Activated CD4-positive, CD25-positive, alpha-beta regulatory T cell treated with anti-CD3 and anti-CD28 coated beads, Interleukin-2, amount 50 U/mL, for 72 hours (primary cell): ENCODE data around the gene SYNCRIP.
A peak's percentile ranks its signal among the peaks of the same experiment; 100 is the strongest.
"Not testable (repeated sequence)": the region's sequence is repeated elsewhere in the genome, so short reads cannot be mapped to it uniquely, and the experiment has no call there.

ENCODE experiments used
- DNase-seq: peaks from one replicate; pipeline ENCODE4 v3.0.0; 2021

SYNCRIP gene

GRCh38 chr6:85593438-85594196, 49.1 kb downstream of the SYNCRIP start, which contains the start of gene SNX14:
Gene SNX14 (minus strand): TSS chr6:85593858. CDS start chr6:85593718, 140 bp downstream.
- peak; percentile 84 for DNase-seq

DNA sequence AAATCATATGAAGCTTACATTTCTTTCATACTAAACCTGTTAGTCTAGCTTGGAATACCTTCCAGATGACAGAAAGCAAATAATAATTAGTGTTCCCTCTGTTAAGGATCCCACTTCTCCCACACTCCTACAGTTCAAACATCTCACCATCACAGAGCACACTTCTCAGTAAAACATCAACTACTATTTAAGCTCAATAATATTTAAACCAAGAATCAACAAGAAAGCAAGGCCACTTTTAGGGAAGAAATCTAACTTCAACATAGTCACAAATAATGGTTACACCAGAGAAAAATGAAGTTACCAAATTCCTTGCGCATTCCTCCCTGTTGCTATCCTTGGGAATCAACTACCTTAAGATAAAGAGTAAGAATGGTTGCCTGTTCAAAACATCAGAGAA, 50.7 kb downstream of the SYNCRIP start:
- no peak for DNase-seq

- DNase-seq: no peak
These were observed 51.5 kb downstream of the SYNCRIP start for GRCh38 chr6:85591207-85591606.

DNA sequence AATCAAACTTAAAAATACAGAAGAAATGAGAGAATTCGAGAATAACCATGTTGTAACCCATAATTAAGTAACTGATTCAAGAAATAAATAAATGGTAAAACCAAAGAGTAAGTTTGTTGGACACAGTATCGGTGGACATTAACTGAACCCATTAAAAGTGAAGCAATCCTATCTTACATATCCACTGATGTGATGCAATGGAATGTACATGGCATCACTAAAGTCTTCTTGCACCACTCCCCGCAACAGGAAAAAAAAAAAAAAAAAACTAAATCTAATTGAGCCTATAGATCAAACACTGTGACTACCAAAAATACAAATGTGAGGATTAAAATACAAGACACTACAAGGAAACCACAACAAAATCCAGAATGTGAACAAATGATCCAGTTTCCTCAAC, 56.9 kb downstream of the SYNCRIP start:
- no peak for DNase-seq

DNA sequence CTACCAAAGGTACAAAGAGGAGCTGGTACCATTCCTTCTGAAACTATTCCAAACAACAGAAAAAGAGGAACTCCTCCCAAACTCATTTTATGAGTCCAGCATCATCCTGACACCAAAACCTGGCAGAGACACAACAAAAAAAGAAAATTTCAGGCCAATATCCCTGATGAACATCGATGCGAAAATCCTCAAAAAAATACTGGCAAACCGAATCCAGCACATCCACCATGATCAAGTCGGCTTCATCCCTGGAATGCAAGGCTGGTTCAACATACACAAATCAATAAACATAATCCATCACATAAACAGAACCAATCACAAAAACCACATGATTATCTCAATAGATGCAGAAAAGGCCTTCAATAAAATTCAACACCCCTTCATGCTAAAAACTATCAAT, 59.9 kb downstream of the SYNCRIP start:
- DNase-seq: not testable (repeated sequence)

- no peak for DNase-seq
These were observed 61.1 kb downstream of the SYNCRIP start for GRCh38 chr6:85581572-85581971.

DNA sequence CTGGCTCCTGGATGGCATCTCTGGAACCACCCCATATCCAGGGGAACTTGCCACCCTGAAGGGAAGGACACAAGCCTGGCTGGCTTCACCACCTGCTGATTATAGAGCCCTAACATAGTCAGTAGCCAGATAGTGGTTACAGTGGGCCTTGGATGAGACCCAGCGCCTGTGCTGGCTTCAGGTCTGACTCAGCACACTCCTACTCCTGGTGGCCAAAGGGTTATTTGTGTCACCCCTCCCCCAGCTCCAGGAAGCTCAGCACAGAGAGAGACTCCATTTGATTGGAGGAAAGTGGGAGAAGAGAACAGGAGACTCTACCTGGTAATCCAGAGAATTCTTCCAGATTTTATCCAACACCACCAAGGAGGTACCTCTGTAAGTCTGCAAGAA, 61.8 kb downstream of the SYNCRIP start:
- DNase-seq: no peak

GRCh38 chr6:85580118-85580877, 62.4 kb downstream of the SYNCRIP start:
- no peak for DNase-seq

DNA sequence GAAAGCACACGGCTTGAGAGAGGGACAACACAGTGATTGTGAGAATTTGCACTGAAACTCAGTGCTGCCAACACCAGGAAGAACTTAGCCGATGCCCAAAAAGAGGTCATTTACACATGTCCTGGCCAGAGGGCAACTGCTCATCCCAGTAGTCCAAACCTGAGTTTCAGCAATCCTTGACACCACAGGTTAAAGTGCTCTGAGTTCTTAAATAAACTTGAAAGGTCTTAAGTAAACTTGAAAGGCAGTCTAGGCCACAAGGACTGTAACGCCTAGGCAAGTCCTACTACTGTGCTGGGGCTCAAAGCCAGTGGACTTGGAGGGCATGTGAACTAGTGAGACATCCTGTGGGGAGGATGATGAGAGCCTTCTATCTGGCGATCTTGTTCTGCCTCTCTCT, 63.1 kb downstream of the SYNCRIP start:
- DNase-seq: no peak

DNA sequence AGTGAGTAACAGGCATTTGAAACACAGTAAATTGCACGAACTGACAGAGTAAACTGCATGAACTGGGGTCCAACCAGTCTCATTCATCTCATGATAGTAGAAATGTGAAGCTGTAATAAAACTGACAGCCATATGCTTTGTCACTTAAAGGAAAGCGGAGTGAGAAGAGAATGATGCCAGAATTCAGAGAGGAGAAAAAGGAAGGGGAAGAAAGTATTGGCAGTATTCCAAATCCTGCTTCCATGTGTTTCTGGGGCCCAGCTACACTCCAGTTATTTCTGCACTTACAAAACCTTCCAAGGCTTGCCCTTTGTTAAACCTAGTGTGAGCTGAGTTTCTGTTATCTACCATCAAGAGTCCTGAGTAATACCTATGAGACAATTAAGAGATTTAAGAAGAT, 66.2 kb downstream of the SYNCRIP start:
- no peak for DNase-seq

GRCh38 chr6:85574932-85575598, 67.6 kb downstream of the SYNCRIP start:
- no peak for DNase-seq

DNA sequence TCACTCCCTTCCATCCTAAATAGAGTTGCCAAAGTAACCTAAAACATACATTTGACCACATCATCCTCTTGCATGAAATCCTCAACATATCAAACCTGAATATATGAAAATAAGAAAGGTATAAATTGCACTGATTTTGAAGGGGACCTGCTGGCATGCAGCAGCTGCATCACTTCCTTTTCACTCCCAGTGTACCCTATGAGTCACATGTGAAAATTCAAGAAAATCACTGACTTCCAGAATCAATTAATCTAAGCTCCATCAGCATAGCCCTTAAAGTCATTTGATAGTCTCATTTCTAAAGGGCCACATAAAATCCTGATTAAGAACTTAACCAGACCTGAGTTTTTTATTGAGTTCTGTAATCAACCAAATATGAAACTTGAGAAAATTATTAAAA, 73.4 kb downstream of the SYNCRIP start:
- no peak for DNase-seq

GRCh38 chr6:85568411-85568810, 74.3 kb downstream of the SYNCRIP start:
- no peak for DNase-seq

GRCh38 chr6:85565736-85566135, 77.0 kb downstream of the SYNCRIP start:
- DNase-seq: no peak

GRCh38 chr6:85564223-85564622, 78.5 kb downstream of the SYNCRIP start:
- DNase-seq: not testable (repeated sequence)
